ENCODE results near the gene ANKRD11. TPM values are rescaled to one million over a fixed set of nuclear protein-coding genes. Genes with fewer than 3 reads are reported as not detected.

Gene ANKRD11
- total and polyA plus RNA-seq, 8 donors, result 43.9 to 74.0 (median 46.2) TPM

- no peaks in the 10 kb centered on the region for H3K27me3 ChIP-seq
- FAIRE-seq (no peak), ATAC-seq (no peak), DNase-seq (peak in 2 of 6 donors; percentile 13 to 21)
- H3K27ac ChIP-seq, result no peak overlapping the region
- 90 to 94% methylated on average over 11 of the region's 11 CpGs for WGBS, 2 donors
- no peaks in the 10 kb centered on the region for H3K36me3 ChIP-seq
- H3K9me3 ChIP-seq, result no peaks in the 10 kb centered on the region
- peaks cover 15 to 30% (median 18%) of the 10 kb centered on the region in 3 donors for H3K4me1 ChIP-seq
- TF ChIP-seq, protein P1, sequence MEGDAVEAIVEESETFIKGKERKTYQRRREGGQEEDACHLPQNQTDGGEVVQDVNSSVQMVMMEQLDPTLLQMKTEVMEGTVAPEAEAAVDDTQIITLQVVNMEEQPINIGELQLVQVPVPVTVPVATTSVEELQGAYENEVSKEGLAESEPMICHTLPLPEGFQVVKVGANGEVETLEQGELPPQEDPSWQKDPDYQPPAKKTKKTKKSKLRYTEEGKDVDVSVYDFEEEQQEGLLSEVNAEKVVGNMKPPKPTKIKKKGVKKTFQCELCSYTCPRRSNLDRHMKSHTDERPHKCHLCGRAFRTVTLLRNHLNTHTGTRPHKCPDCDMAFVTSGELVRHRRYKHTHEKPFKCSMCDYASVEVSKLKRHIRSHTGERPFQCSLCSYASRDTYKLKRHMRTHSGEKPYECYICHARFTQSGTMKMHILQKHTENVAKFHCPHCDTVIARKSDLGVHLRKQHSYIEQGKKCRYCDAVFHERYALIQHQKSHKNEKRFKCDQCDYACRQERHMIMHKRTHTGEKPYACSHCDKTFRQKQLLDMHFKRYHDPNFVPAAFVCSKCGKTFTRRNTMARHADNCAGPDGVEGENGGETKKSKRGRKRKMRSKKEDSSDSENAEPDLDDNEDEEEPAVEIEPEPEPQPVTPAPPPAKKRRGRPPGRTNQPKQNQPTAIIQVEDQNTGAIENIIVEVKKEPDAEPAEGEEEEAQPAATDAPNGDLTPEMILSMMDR (IDR thresholded peaks at IDR 0.05), result no peak
- no peak overlapping the region for H3K4me3 ChIP-seq
- intact Hi-C loops (cut with DNase I), result no loop called here
Measured at GRCh38 chr16:89318430-89318758, 172.0 kb downstream of the ANKRD11 start.

GRCh38 chr16:89317729-89318429, 172.5 kb downstream of the ANKRD11 start:
- Histone ChIP-seq H3K27me3 (no peaks in the 10 kb centered on the region), H3K9me3 (no peaks in the 10 kb centered on the region), H3K36me3 (peaks cover 0 to under 1% (median 0%) of the 10 kb centered on the region in 3 donors), H3K27ac (no peak overlapping the region), H3K4me1 (peaks cover 15 to 30% (median 20%) of the 10 kb centered on the region in 3 donors), H3K4me3 (no peak overlapping the region)
- WGBS, 2 donors, result 90 to 92% methylated on average over 23 of the region's 23 CpGs
- ATAC-seq (no peak), FAIRE-seq (no peak), DNase-seq (peak in 2 of 6 donors; percentile 20 to 33)
- intact Hi-C loops (cut with DNase I), result no loop called here
- TF ChIP-seq, protein P1 (IDR thresholded peaks at IDR 0.05), result no peak

DNA sequence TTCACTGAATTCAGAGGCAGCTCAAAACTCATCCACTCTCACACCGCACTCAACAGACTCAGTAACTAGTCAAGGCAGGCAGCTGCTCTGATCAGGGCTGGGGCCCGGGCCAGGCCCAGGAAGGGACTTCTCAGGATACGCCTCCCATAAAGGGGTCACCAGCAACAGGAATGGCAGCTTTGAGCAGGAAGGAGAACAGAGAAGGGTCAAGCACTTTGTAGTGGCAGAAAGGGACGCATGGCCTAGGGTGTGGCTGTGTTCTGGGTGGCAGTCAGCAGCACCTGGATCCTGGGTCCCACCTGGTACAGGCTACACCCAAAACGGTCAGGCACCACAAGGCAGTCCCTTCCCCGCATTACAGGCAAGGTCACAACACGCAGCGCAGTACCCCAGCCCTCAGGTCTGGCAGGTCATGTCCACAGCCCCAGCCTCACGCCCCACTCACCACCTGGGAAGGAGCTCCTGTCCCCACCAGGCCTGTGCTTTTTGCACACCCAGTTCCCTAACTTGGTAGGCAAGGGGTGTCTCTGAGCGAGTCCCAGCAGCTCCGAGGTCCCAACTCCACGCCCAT, 173.2 kb downstream of the ANKRD11 start:
- 91 to 92% methylated on average over 12 of the region's 12 CpGs for WGBS, 2 donors
- H3K4me3 ChIP-seq, result no peak overlapping the region
- H3K9me3 ChIP-seq, result no peaks in the 10 kb centered on the region
- H3K27ac ChIP-seq, result no peak overlapping the region
- no peak for ATAC-seq
- no peak for FAIRE-seq
- intact Hi-C loops (cut with DNase I), result no loop called here
- DNase-seq, result peak in 2 of 6 donors; percentile 28 to 62
- TF ChIP-seq, protein P1 (IDR thresholded peaks at IDR 0.05), result no peak
- peaks cover 15 to 25% (median 20%) of the 10 kb centered on the region in 3 donors for H3K4me1 ChIP-seq
- H3K27me3 ChIP-seq, result no peaks in the 10 kb centered on the region
- H3K36me3 ChIP-seq, result peaks cover 0 to 8% (median 0%) of the 10 kb centered on the region in 3 donors

GRCh38 chr16:89316701-89317100, 173.7 kb downstream of the ANKRD11 start:
- H3K4me3 ChIP-seq, result no peak overlapping the region
- no peak for FAIRE-seq
- WGBS, 2 donors, result 88 to 91% methylated on average over 14 of the region's 14 CpGs

More at GRCh38 chr16:89316701-89317100, 173.7 kb downstream of the ANKRD11 start:
- Histone ChIP-seq H3K9me3 (no peaks in the 10 kb centered on the region), H3K27ac (no peak overlapping the region), H3K4me1 (peaks cover 15 to 25% (median 20%) of the 10 kb centered on the region in 3 donors), H3K36me3 (peaks cover 0 to 9% (median 0%) of the 10 kb centered on the region in 3 donors), H3K27me3 (no peaks in the 10 kb centered on the region)
- DNase-seq, result no peak
- ATAC-seq, result no peak
- intact Hi-C loops (cut with DNase I), result no loop called here
- TF ChIP-seq, protein P1 (IDR thresholded peaks at IDR 0.05), result no peak

Measured in pancreas (tissue), 10 donors.